ENCODE measurements around the gene WASHC4. TPM values are rescaled to one million over a fixed set of nuclear protein-coding genes. Genes with fewer than 3 reads are reported as not detected.

WASHC4 gene
- total RNA-seq, 1 experiment from 2014 or later, result 25.5 TPM

- TF ChIP-seq CEBPB (IDR thresholded peaks at IDR 0.05; ENCODE audit: low read depth) (no peak), EZH2 (IDR thresholded peaks at IDR 0.05) (no peak), POLR2A (IDR thresholded peaks at IDR 0.05; ENCODE audit: borderline replicate concordance, extremely low read depth, insufficient read depth, insufficient read length) (no peak), ATF3 (IDR thresholded peaks at IDR 0.05) (no peak), ZBTB33 (IDR thresholded peaks at IDR 0.05; ENCODE audit: extremely low read depth, insufficient replicate concordance, low read length) (no peak), YY1 (IDR thresholded peaks at IDR 0.05; ENCODE audit: extremely low read depth, insufficient replicate concordance, low read depth, low read length) (no peak), JUND (IDR thresholded peaks at IDR 0.05) (no peak), SP1 (IDR thresholded peaks at IDR 0.05; ENCODE audit: low read depth) (no peak), ZNF274 (IDR thresholded peaks at IDR 0.05; ENCODE audit: low read depth, low read length) (no peak), CBX3 (IDR thresholded peaks at IDR 0.05; ENCODE audit: low read depth) (no peak), SRF (IDR thresholded peaks at IDR 0.05; ENCODE audit: low read depth) (no peak), RAD21 (IDR thresholded peaks at IDR 0.05; ENCODE audit: low read depth) (no peak)
- Histone ChIP-seq H3K4me1 (ENCODE audit: control insufficient read depth in 1 of 2, insufficient read depth in 2 of 2, low read length in 2 of 2) (peaks cover 5 to 13% of the 10 kb centered on the region in 2 experiments; a peak in 2 of 4 replicates), H3K79me2 (ENCODE audit: insufficient read depth, low read length) (no peaks in the 10 kb centered on the region), H3K9me2 (ENCODE audit: insufficient read depth) (no peaks in the 10 kb centered on the region), H3K4me3 (replicated peaks in 1 of 2; ENCODE audit: low read depth in 1 of 2, low read length in 2 of 2) (no peak overlapping the region), H3K36me3 (ENCODE audit: control insufficient read depth in 1 of 2, insufficient read depth in 2 of 2, low read length in 2 of 2) (no peaks in the 10 kb centered on the region), H3K27ac (ENCODE audit: low read depth, low read length) (no peak overlapping the region), H2AFZ (ENCODE audit: low read depth, low read length, poor library complexity, severe bottlenecking) (no peak overlapping the region), H3K27me3 (ENCODE audit: insufficient read depth, low read length) (no peaks in the 10 kb centered on the region), H4K20me1 (ENCODE audit: insufficient read depth) (no peaks in the 10 kb centered on the region), H3K4me2 (ENCODE audit: low read length) (no peak overlapping the region), H3K9me3 (ENCODE audit: control insufficient read depth in 1 of 2, insufficient read depth in 1 of 2, low read depth in 1 of 2, low read length in 2 of 2) (no peaks in the 10 kb centered on the region), H3K9ac (ENCODE audit: low read length) (no peak overlapping the region)
- CTCF ChIA-PET, result interaction anchor here (1.5 kb wide), 1 partner anchor 701 kb away, joined by 3 read pairs; no protein-coding TSS in a partner anchor
- no peak for DNase-seq (ENCODE audit: low read depth, low spot score)
- intact Hi-C loops (cut with micrococcal nuclease), result no loop called here
- no TSS peak for BruUV-seq (replicated peaks)
- RAD21 ChIA-PET (ENCODE audit: low non-redundant PET in 1 of 2, low total read pairs in 2 of 2, uncharacterized antibody in 2 of 2, unreplicated experiment in 2 of 2), result no interaction called here
- ATAC-seq, result no peak
- POLR2A ChIA-PET, result no interaction called here
Measured at GRCh38 chr12:105083031-105083430, 24.5 kb upstream of the WASHC4 start.

All from HCT116 (cell line).